Myocyte (in vitro differentiated cells): ENCODE results near the gene SFXN3. TPM values are rescaled to one million over a fixed set of nuclear protein-coding genes. Genes with fewer than 3 reads are reported as not detected.

Source experiments
- DNase-seq: peaks from one replicate; pipeline ENCODE4 v3.0.0-alpha.2; 2012; ENCODE audit warnings: low read depth
- total RNA-seq: library from RNA; depleted of rRNA; stranded (reverse); fragments of >200 nt; gene quantifications from 2 replicates; pipeline ENCODE4 v1.2.3, GENCODE V29; 2014

Gene SFXN3
- total RNA-seq, 1 donor from 2014 or later, result 103 TPM

DNA sequence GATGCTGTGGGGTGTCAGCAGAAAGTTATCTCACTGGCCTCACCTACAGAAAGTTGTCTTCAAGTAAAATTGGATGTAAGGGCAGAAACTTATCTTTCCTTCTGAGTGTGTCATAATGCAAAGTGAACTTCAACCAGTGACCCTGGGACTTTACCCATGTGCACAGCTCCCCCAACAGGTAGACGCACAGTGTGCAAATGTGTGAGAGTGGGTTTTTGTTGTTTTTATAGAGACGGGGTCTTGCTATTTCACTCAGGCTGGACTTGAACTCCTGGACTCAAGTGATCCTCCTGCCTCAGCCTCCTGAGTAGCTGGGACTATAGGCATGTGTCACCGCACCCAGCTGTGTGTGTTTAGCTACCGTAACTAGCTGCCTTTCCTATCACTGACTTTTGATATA, 24.4 kb downstream of the SFXN3 start:
- DNase-seq, result no peak

DNA sequence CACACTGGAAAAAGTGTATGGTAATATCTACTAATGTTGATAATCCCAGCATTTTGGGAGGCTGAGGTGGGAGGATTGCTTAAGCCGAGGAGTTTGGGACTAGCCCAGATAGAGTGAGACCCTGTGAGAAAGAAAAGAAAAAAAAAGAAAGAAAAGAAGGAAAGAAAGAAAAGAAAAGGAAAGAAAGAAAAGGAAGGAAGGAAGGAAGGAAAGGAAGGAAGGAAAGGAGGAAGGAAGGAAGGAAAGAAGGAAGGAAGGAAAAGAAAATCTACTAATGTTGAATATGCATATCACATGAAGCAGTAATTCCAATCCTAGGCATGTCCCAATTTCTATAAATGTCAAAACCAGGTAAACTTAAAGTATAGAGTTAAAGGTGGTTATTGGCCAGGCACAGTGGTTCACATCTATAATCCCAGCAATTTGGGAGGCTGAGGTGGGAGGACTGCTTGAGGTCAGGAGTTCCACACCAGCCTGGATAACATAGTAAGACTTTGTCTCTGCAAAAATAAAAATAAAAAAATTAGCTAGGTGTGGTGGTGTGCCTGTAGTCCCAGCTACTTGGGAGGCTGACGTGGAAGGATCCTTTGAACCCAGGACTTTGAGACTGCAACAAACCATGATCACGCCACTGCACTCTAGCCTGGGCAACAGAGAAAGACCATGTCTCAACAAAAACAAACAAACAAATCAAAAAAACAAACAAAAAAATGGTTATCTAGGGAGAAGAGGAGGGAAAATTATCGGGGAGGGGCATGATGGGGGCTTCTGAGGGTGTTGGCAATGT, 25.5 kb downstream of the SFXN3 start:
- no peak for DNase-seq

DNA sequence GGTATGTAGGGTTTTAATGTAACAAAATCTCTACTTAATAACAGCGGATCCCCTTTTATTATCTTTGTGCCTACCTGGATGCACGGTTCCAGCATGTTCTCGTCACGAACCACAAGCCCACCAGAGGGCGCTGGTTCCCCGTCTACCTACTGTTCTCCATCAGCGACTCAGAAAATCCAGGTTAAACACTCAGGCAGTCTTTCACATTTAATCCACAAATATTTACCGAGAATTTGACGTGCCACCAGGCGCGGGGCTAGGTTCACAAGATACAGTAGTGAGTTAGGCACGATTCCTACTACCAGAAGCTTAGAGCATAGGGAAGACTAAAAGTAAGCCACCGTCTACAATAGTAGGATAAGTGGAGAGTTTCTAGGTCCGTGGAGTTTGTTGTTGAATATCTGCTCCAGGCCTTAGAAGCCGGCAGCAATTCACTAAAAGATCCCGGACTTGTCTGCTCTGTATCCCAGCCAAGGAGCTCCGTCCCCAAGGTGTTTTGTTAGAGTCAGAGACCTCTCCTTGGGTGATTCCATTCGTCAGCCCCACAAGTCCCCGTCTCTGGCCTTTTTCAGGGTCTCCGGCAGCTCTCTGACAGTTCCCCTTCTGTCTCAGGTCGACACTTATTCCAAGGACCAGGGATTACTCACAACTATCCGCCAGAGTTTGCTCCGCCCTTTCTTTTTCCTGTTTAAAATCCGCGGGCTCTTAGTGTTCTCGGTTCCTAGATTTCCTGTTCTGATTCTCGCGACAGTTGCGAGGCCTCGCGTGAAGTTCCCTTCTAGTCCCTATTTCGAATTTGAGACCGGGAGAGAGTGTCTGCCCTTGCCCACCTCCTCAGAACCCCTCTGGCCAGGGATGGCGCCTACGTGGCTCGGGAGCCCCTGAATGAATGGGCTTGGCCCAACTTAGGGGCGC, 29.3 kb downstream of the SFXN3 start:
- peak; percentile 98 for DNase-seq

DNA sequence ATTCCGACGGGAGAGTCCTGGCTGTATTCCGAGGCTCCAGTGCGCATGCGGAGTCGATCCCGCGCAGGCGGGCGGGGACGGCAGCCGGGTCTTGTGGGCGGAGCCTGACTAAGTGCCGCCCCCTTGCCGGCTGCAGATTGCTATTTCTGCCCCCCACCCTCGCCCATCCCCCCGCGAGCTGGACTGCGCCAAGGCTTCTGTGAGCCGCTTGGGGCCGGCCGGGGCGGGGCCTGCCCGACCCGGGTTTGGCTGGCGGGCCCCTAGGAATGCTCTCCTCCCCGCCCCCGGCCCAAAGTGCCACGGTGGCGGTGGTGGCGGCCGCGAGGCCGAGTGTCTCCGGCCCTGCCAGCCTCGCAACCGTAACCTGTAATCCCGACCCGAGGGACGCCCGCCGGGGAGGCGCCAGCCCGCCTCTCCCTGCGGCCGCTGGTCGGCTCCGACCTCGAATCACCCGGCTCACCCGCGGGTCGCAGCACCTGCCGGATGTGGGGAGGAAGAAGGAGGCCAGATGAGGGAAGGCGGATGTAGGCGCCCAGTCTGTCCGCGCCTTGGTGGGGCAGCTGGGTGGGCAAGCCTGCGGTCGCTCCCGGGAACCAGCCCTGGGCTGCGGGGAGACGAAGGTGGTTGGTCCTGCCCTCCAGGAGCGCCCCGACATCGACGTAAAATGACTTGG, 30.1 kb downstream of the SFXN3 start:
- DNase-seq, result peak; percentile 96

DNA sequence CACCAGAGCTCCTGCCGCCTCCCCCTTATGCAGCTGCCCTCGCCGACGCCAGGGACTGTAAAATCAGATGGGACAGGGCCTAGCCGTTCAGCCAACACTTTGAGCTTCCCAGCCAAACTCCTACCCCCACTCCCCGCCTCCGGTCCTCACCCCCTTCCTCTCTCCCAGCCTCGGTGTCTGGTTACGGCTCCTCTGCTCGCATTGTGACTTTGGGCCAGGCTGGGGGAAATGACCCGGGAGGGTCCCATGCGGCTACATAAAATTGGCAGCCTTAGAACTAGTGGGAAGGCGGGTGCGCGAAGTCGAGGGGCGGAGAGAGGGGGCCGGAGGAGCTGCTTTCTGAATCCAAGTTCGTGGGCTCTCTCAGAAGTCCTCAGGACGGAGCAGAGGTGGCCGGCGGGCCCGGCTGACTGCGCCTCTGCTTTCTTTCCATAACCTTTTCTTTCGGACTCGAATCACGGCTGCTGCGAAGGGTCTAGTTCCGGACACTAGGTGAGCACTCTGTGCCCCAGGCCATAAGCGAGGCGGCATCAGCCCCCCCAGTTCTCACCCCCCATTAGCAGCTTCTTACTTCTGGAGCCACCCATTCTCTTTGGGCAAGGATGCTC, 30.7 kb downstream of the SFXN3 start, which contains the start of gene KAZALD1:
TSS of gene KAZALD1 (plus strand) at position 366 of the 608 bp plus-strand sequence. CDS start 604 bp downstream, outside the sequence.
- no peak for DNase-seq

DNA sequence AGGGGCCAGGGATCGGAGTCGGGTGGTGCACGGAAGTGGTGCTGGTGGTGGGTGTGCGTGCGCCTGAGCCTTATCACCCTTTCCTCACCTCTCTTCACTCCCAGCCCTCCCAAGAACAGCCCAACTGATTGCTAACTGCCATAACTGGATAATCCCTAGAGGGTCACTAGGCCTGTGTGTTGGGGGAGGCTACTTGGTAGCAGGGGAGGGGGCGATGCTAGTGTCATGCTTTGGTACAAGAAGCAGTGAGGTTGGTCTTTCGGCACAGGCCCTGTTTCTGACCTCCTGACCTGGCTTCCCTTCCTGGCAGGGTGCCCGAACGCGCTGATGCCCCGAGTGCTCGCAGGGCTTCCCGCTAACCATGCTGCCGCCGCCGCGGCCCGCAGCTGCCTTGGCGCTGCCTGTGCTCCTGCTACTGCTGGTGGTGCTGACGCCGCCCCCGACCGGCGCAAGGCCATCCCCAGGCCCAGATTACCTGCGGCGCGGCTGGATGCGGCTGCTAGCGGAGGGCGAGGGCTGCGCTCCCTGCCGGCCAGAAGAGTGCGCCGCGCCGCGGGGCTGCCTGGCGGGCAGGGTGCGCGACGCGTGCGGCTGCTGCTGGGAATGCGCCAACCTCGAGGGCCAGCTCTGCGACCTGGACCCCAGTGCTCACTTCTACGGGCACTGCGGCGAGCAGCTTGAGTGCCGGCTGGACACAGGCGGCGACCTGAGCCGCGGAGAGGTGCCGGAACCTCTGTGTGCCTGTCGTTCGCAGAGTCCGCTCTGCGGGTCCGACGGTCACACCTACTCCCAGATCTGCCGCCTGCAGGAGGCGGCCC, 31.4 kb downstream of the SFXN3 start:
- peak; percentile 38 for DNase-seq

DNA sequence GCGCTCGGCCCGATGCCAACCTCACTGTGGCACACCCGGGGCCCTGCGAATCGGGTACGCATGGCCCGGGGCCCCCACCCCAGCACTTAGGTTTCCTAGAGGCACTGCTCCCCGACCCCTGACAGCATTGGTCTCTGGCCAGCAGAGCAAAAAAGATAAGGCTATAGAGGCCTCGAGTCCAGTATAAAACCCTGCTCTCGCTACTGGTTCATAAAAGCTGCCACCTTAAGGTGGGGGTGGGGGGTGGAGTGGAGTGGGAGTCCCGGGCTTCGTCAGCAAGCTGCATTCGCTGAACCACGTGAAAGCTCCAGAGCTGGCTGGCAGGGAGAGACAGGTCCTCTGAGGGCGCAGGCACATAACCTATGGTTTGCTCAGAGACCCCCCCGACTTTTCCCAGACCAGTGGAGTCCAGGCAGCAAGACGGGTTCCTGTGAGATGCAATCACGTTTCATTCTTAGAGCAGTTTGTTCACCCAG, 32.1 kb downstream of the SFXN3 start:
- no peak for DNase-seq

DNA sequence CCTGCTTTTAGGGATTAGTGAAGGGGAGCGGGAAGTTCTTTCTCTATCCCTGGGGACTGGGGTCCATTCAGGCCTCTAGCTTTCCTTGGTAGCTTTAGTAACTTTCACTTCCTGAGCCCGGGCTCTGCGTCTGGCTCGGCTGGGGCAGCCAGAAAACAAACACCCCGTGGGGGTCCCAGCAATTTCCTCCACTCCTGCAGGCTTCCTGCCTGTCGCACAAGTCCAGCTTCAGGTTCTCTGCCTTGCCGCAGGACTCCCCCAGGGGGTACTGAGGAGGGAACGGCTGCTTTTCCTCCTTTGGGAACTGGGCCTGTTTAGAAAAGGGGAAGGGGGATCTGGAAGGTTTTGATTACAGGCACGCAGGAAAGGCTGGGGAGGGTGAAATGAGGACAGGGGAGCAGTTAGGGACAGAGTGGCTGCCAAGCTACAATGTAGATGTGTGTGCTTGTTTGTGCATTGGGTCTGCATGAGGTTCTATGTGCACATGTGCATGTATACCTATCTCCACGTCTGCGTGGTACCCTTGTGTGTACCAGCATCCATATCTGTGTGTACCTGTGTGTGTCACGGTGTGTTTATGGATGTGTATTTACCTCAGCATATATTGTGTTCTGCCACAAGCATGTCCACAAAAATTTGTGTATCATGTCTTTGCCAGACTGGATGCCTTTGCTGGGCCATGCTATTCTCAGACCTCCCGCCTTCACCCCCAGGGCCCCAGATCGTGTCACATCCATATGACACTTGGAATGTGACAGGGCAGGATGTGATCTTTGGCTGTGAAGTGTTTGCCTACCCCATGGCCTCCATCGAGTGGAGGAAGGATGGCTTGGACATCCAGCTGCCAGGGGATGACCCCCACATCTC, 32.7 kb downstream of the SFXN3 start:
- DNase-seq, result no peak

DNA sequence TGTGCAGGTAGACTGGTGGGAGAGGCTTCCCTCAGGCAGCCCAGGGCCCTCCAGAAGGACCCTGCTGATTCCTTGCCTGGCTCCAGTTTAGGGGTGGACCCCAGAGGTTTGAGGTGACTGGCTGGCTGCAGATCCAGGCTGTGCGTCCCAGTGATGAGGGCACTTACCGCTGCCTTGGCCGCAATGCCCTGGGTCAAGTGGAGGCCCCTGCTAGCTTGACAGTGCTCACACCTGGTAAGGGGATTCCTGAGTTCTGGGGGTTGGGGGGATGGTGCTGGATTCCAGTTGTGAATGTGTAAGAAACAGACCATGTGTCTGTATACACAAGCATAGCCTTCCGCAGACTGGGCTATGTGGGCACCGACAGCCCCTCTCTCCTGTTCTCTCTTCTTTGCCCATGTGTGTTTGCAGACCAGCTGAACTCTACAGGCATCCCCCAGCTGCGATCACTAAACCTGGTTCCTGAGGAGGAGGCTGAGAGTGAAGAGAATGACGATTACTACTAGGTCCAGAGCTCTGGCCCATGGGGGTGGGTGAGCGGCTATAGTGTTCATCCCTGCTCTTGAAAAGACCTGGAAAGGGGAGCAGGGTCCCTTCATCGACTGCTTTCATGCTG, 33.5 kb downstream of the SFXN3 start:
- no peak for DNase-seq

DNA sequence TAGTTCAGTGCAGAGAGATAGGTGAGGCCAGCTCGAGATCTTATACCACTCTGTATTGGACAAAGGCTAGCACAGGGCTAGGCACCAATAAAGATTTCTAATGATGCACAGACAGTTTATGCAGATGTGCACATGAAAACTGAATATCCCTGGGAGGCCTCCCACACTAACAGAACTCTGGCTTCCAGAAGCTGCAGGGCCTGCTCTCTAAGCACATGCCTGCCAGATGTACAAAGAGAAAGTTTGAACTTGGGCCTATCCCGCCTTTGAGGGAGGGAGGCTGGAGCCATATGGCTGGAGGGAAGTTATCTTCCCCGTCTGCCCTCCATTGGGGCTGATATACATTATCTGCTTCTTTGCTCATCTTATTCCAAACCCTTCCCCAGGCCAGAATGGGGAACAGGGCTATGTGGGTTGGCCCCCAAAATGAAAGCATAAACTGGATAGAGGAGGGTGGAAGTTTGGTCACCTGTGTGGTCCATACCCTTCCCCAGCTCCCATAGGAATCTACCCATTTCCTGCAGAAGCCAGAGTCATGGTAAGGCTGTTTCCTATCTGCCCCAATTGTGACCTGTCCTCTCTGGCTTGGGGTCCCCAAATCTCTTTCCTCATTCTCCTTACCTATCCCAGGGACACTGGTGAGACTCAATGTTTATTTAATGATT, 34.6 kb downstream of the SFXN3 start:
- no peak for DNase-seq

DNA sequence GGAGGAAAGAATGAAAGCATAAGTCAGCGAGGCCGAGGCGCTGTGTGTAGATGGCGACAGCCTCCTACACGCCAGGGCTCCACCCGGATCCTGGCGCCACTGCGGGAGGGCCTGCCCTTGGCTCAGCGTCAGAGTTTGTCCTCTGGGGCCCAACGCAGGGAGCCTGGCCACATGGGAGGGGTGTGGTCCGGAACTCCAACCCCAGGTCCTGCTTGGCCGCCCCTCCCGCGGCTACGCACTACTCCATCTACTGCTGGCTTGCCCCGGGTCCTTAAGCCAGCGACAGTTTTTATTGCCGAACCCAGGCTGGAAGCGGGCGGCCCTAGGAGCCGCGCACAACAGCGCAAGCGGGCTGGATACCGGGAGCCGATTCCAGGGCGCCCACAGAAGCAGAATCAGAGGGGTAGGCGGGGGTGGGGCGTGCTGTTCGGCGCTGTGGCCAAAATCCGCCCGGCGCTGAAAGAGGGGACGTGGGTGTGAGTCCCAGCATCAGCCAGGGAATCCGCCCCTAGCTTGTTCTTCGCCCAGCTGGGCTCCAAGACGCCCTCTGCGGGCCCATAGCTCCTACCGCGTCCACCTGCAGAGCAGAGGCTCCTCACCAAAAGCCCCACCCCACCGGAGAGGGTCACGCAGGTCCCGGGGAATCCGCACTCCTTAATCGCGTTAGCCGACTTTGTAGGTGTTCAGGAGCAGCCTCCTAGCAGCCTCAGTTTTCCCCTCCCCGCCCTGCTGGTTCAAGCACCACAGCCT, 35.3 kb downstream of the SFXN3 start:
- peak; percentile 73 for DNase-seq

DNA sequence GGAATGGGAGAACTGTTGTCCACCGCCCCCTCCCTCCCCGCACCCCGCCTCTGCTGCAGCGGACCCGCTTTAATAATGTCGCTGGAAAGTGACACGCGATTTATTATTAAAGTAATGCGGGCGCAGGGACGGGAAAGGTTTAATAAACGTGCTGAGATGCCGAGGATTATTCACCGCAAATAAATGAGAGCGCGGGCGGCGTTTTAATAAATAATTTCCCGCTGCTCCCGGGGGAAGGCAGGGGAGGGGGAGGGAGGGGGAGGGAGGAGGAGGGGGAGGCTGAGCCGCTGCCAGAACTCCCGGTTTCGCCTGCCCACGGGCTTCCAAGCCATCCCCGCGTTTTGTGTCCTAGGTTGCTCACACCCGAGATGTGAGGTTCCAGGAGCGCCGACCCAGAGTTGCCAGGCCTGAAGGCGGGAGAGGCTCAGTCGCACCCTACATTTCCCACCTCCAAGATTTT, 35.9 kb downstream of the SFXN3 start:
- no peak for DNase-seq

DNA sequence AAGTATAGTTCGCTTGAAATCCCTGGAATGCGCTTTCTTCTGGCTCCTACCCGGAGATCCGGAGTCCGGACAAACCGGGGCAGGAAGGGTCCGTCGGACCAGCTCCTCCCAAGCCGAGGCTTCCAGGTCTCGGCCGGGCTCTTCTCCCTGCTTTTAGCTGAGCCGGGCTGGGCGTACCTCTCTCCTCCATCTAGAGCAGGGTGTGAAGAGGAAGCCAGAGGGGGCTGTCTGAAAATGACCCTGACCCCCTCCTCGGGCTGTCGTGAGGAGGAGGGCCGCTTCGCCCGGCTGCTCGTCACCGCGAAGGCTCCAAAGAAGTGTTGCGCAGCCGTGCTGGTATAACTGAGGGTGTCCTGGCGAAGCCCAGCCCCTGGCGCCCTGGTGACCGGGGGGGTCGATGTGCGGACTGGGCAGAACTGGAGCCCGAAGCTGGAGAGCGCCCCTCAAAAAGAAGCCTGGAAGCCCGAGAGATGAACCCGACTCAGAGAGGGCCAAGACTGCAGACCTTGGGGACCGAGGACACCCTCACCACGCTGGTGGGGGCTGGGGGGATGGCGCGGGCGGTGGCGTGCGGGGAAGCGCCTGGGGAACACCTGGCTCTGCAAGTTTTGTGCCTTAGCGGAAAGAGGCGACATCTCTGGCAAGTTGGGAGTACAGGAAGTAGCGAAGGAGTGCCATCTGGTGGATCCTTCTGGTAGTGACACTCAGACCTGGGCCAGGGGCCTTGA, 36.5 kb downstream of the SFXN3 start:
- DNase-seq, result peak; percentile 90

DNA sequence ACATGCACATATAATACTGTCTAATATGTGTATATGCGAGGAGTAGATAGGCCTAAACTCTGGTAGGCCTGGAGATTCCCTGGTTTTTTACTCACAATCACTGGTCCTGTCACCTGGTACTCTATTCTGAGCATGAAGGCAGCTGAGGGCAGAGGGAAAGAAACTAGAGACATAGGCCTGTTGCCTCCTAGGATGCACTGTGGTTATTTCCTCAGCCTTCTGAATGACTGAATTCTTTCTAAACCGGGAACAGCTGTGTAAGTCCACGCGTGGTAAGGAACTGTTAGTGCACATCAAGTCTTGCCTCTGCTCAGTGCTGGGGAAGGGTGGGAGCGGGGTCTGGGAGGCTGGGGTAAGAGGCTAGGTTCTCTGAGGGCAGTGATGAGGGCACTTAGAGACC, 38.4 kb downstream of the SFXN3 start:
- DNase-seq, result peak; percentile 68

DNA sequence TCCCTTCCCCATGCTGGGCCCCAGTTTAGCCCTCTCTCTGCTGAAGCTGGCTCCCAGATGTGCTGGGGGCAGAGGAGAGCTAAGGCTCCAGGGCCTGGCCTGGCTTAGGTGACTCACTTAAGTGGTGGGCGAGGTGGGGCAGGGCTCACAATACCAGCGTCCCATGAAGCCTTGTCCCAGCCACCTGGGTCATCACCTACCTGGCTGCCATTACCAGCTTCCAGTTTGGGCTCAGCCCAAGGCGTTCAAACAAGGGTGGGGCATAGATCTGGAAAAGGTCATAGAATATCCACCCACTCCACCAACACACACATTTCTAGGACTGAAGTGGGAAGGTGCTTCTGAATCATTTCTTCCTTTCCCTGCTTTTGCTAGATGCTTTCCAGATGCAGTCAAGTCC, 39.1 kb downstream of the SFXN3 start:
- no peak for DNase-seq

DNA sequence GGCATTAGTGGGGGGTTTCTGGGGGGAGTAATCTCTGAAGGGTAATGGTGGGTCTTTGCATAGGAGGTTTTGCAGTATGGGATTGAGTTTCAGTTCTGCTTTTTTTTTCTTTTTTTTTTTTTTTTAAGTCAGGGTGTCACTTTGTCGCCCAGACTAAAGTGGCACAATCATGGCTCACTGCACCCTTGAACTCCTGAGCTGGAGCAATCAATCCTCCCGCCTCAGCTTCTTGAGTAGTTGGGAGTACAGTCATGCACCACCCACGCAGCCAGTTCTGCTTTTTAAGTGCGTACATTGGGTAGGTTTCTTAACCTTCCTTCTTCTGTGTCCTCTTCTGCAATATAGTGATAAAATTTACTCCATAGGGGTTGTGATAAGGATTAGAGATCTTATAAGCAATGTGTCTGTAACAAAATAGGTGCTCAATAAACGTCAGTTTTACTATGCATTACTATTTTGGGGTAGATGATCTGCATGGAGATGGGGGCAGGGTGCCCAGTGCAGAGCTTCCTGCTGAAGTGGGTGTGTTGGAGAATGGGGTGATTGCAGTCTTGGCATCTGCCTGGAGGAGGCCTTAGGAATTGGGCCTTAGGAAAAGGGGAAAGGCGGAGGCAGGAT, 40.3 kb downstream of the SFXN3 start:
- DNase-seq, result no peak
